ENCODE measurements around the gene FGFRL1. TPM values are rescaled to one million over a fixed set of nuclear protein-coding genes. Genes with fewer than 3 reads are reported as not detected.

FGFRL1 gene
- total and polyA plus RNA-seq, 2 of the 13 experiments (the other 11 are each of a cell fraction or from before 2014, with no cell fraction given): 19.1 to 30.6 TPM

DNA sequence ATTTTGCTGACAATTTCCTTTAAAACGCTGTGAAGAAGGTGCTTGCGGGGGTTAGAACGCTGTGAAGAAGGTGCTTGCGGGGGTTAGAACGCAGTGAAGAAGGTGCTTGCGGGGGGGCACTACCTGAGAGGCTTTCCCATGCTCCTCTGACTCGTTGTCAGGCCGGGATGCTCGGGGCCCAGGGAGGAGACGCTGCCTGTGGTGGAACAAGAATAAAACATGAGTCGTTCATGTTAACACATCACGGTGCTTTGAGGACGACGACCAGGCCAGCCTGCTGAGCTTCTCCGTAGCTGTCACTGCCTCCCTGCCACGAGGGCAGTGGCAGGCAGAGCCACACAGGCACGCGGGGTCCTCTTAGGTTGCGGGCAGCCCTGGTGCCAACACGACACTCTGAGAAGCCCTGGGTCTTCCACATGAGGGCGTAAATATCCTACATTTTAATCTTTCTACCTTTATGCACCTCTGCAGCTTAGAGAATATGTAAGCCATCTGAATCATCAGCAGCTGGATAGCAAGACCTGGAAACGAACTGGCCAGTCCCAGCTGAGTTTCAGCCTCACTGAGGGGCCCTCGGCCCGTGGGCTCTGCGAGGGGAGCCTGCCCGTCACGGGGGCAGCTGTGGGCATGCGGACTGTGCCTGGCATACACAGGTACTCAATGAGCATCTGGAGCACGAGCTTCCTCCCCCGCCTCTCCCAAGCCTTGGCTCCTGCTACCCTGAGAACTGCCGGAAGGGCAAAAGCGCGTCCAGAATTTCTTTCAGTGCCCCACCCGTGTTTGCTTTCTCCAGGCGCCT is 47.0 kb downstream of the FGFRL1 start:
- no peak overlapping the region for H3K27ac ChIP-seq (ENCODE audit: extremely low read length, insufficient read depth, low read length)
- POLR2A ChIA-PET: no interaction called here
- no peaks in the 10 kb centered on the region for H4K20me1 ChIP-seq (ENCODE audit: insufficient read depth, low read length)
- H3K79me2 ChIP-seq (ENCODE audit: insufficient read depth, low read length): no peaks in the 10 kb centered on the region
- H3K4me1 ChIP-seq (ENCODE audit: insufficient read depth, low read length): peaks cover 26% of the 10 kb centered on the region
- WGBS (ENCODE audit: low lambda C conversion rate): 31% methylated on average over 20 of the region's 35 CpGs
- H3K4me2 ChIP-seq (ENCODE audit: low read depth, low read length): no peak overlapping the region
- TF ChIP-seq FOSL2 (CRISPR knock-in tag; IDR thresholded peaks at IDR 0.05) (peak; percentile 66), EZH2 (conservative IDR thresholded peaks at IDR 0.05; ENCODE audit: low read depth, low read length) (no peak), PAWR (CRISPR knock-in tag; IDR thresholded peaks at IDR 0.05; ENCODE audit: borderline replicate concordance) (no peak)
- in situ Hi-C loops (cut with HindIII; ENCODE audit: extremely low pct_ligation_motif_present, low pct_unique_long_range_greater_than_20kb) (no loop called here), intact Hi-C loops (cut with micrococcal nuclease; ENCODE audit: unreplicated experiment) (no loop called here)
- FAIRE-seq (no peak), ATAC-seq (peak; percentile 45), DNase-seq (ENCODE audit: low spot score) (no peak)
- H3K36me3 ChIP-seq (replicated peaks in 1 of 2; ENCODE audit: control insufficient read depth in 1 of 2, insufficient read depth in 2 of 2, low read length in 2 of 2): no peaks in the 10 kb centered on the region
- BruUV-seq (replicated peaks): no TSS peak
- CTCF ChIA-PET (ENCODE audit: low intra/inter-chr PET ratio, low total read pairs): no interaction called here
- H2AFZ ChIP-seq (ENCODE audit: low read length): no peak overlapping the region
- H3K27me3 ChIP-seq (ENCODE audit: control insufficient read depth in 1 of 2, insufficient read depth in 2 of 2, low read length in 2 of 2): peaks cover 17 to 72% of the 10 kb centered on the region in 2 experiments
- no peak overlapping the region for H3K9ac ChIP-seq (ENCODE audit: insufficient read depth, low read depth, low read length)
- H3K4me3 ChIP-seq (replicated peaks in 1 of 3; ENCODE audit: insufficient read depth in 1 of 3, low read depth in 2 of 3, low read length in 3 of 3): no peak overlapping the region
- no peaks in the 10 kb centered on the region for H3K9me3 ChIP-seq (ENCODE audit: low read length)

DNA sequence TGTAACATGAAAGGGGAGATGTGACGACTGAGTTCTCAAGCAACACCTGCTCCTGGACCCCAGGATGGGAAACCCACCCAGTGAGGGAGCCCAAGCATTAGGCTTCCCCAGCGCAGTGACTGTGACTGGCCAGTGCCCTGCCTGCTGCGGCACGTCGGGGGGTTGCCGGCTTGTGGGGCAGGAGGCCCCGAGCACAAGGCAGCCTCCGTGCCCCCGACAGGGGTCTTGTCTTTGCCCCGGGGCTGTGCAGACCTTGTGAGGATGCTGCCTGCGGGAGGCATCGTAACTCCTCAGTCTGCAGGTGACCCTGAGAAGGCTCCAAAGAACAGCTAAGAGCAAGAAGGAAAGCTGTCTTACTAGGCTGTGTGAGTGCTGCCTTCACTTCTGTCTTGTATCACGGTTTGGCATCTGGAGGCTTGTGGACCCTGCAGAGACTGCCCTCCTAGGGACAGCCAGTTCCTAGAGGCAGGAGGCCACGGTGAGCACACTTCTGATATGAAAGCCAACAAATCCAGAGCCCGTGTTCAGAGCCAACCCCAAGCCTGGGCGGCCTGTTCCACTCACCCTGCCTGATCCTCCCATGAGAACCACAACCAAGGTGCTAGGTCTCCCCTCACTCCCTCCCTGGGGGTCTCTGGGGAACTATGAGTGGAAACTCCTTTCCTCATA is 47.7 kb downstream of the FGFRL1 start:
- Histone ChIP-seq H3K9me3 (ENCODE audit: low read length) (no peaks in the 10 kb centered on the region), H3K4me3 (replicated peaks in 1 of 3; ENCODE audit: insufficient read depth in 1 of 3, low read depth in 2 of 3, low read length in 3 of 3) (no peak overlapping the region), H3K4me1 (ENCODE audit: insufficient read depth, low read length) (peaks cover 26% of the 10 kb centered on the region), H3K9ac (ENCODE audit: insufficient read depth, low read depth, low read length) (no peak overlapping the region), H3K79me2 (ENCODE audit: insufficient read depth, low read length) (no peaks in the 10 kb centered on the region), H4K20me1 (ENCODE audit: insufficient read depth, low read length) (no peaks in the 10 kb centered on the region), H3K27me3 (ENCODE audit: control insufficient read depth in 1 of 2, insufficient read depth in 2 of 2, low read length in 2 of 2) (peaks cover 15 to 70% of the 10 kb centered on the region in 2 experiments), H3K27ac (ENCODE audit: extremely low read length, insufficient read depth, low read length) (no peak overlapping the region), H3K36me3 (replicated peaks in 1 of 2; ENCODE audit: control insufficient read depth in 1 of 2, insufficient read depth in 2 of 2, low read length in 2 of 2) (no peaks in the 10 kb centered on the region), H2AFZ (ENCODE audit: low read length) (no peak overlapping the region), H3K4me2 (ENCODE audit: low read depth, low read length) (no peak overlapping the region)
- in situ Hi-C loops (cut with HindIII; ENCODE audit: extremely low pct_ligation_motif_present, low pct_unique_long_range_greater_than_20kb): no loop called here
- no peak for TF ChIP-seq CCDC6 (CRISPR knock-in tag; IDR thresholded peaks at IDR 0.05)
- POLR2A ChIA-PET: no interaction called here
- no TSS peak for BruUV-seq (replicated peaks)
- 24% methylated on average over 9 of the region's 16 CpGs for WGBS (ENCODE audit: low lambda C conversion rate)
- intact Hi-C loops (cut with micrococcal nuclease; ENCODE audit: unreplicated experiment): no loop called here
- FAIRE-seq (no peak), DNase-seq (ENCODE audit: low spot score) (no peak), ATAC-seq (peak; percentile 20; the same call in 1 of the 3 replicates)
- CTCF ChIA-PET (ENCODE audit: low intra/inter-chr PET ratio, low total read pairs): no interaction called here

Data from HepG2 (cell line).